ENCODE measurements around the gene TNXB.
"Not testable (repeated sequence)": the region's sequence is repeated elsewhere in the genome, so short reads cannot be mapped to it uniquely, and the experiment has no call there.

TNXB gene

DNA sequence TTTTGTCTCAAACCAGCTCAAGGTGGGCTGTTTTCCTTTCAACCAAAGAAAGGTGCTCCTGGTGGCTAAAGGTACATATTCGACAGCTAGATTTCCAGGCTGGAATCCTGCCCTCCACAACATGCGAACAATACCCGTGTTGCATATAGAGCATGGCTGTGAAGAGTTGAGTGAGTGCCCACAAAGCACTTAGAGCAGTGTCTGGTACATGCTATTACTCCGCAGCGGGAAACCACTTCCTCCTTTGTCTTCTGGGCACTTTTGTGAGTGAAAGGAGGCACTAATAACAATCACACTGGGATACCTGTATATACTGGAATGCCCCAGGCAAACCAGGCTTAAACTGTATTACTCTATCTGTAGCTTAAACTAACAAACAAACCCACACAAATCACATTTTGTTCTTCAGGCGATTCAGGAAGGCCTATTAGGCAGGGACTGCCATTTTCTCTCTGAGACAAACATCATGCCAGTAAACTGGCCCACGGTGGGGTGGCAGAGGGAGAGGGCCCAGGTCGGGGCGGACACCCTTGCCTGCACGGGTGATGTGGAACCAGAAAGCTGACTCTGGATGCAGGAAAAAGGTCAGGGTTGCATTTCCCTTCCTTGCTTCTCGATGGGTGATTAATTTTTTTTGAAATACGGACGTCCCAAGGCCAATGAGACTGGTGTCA, 104.1 kb downstream of the TNXB start:
- not testable (repeated sequence) for DNase-seq (ENCODE audit: low spot score)

DNA sequence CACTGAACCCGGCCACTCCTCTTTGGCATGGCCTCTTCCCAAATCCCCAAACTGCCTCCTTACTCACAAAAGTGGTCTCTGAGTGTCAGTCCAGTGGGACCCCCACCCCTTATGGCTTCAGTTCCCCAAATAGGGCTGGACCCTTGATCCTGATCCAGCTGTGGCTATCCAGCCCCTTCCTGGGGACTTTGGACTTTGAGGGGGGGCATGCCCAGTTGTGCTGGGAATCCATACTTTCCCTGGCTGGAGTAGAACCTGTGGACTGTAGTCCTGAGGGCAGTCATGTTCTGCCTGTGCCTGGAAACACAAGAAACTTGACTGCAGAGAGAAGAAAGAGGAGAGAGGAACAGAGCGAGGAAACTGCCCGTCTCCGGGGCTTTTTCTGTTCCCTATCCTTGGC, 104.7 kb downstream of the TNXB start:
- not testable (repeated sequence) for DNase-seq (ENCODE audit: low spot score)

GRCh38 chr6:32003301-32003700, 105.8 kb downstream of the TNXB start:
- not testable (repeated sequence) for DNase-seq (ENCODE audit: low spot score)

GRCh38 chr6:32002546-32003268, 106.4 kb downstream of the TNXB start:
- DNase-seq (ENCODE audit: low spot score) = not testable (repeated sequence)

DNA sequence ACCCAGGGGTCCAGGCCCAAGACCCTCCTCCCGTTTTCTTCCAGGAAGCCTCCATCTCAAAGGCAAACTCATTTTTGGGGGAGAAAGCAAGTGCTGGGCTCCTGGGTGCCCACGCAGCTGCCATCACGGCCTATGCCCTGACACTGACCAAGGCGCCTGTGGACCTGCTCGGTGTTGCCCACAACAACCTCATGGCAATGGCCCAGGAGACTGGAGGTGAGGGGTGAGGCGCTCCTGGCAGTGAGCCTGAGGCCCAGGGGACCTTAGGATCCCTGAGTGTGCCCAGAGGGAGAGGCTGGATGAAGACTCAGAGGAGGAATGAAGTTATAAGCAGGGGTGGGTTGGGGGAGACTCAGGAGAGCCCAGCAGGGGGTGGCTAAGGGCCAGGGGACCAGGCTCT, 112.8 kb downstream of the TNXB start:
- not testable (repeated sequence) for DNase-seq (ENCODE audit: low spot score)

GRCh38 chr6:31994421-31994820, 114.7 kb downstream of the TNXB start:
- DNase-seq (ENCODE audit: low spot score) = not testable (repeated sequence)
